Stimulated activated CD4-positive, alpha-beta T cell treated with anti-CD3 and anti-CD28 coated beads, Interleukin-4, amount 100 ng/mL, for 1 hour (primary cell): Measurements from ENCODE around the gene SMAD2.
"Not testable (repeated sequence)": the region's sequence is repeated elsewhere in the genome, so short reads cannot be mapped to it uniquely, and the experiment has no call there.

Experiments
- DNase-seq: peaks from one replicate; pipeline ENCODE4 v3.0.0-alpha.2; 2020

The SMAD2 gene

DNA sequence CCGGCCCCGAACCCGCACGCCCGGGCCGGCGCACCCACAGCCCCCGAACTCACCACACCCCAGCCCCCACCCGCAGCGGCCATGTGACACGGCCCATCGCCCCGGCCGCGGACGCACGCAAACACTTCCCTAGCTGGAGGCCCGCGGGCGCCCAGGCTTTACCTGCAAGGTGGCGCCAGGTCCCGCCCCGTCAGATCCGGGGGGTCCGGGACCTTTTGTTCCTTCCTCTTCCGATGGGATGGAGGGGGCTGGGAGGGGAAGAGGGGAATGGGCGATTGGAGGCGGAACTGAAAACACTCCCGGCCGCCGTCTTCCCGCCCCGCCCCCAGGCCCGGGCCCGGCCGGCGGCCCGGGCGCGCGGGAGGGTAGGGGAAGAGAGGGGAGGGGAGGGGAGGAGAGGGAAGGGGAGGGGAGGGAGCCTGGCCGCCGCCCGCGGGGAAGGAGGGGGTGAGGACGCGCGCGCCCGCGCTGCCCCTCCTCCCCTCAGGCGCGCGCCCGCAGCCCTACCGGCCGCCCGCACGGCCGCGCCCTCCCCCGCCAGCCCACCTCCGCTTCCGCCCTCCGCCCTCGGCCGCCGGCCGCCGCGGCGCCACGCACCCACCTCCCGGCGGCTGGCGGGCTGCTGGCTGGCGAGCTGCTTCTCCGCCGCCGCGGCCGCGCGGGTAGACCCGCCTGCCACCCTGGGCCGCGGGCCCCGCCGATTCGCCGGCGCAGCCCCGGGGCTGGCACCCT, at the start of gene SMAD2:
Gene SMAD2, minus strand, starts transcription at position 461 of the 732 bp plus-strand sequence. CDS start 33,903 bp downstream, outside the sequence.
- DNase-seq: peak; percentile 78

DNA sequence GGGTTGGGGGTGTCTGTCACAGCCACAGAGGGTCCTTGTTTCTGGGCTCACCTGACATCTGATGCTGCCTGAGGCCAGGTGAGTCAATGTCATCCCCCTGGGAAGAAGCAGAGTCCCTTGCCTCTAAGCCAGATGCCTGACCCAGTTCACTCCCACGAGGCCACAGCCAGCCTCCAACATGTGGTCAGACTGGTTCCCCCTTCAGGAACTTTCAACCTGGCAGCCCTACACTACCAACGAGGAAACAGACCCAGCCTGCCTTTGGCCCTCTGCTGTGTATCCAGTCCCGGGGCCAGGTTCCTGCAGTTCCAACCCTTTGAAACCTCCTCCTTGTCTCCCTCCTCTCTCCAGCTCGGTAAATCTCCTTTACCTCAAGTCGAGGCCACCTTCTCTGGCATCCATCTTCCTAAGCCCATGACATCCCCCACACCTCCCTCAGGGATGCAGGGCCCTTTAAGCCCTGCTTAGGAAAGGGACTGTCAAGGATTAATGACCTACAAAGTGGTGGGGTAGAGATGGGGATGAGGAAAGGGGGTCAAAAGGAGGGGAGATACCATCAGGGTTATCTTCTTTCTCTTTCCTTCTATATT, 49.2 kb upstream of the SMAD2 start:
- DNase-seq: no peak

DNA sequence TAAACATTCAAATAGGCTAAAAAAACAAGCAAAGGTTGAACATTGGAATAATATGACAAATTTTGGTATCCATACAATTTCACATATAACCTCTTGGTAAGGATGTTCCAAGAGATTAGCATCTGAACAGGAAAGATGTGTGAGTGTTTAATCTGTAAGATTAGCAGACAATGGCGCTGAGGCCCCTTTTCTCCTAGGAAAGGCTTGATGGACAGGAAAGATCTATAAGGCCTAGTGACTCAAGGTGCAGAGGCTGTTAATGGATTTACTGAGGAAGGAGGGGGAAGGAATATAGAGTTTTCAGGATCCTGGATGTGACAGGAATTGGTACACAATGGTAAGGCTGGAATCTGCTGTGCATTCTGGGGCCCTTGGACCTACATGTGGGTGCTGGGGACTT, 48.1 kb upstream of the SMAD2 start:
- no peak for DNase-seq

DNA sequence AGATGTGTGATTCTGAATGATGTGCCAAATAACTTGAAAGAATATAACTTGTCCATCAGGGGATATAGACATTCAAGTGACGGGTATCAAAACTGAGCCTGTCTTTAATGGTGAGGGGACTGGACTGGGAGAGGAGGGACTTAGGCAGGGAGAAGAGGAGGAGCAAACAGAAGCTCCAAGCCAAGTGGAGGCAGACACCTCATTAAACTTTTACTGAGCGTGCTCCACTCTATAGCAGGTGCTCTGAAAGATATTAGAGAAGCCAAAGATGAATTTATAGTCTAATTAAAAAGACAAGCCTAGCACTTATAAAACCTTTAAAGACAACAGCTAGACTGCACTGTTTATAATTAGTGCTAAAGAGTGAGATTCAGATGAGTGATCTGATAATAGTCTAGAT, 47.7 kb upstream of the SMAD2 start:
- DNase-seq: no peak

DNA sequence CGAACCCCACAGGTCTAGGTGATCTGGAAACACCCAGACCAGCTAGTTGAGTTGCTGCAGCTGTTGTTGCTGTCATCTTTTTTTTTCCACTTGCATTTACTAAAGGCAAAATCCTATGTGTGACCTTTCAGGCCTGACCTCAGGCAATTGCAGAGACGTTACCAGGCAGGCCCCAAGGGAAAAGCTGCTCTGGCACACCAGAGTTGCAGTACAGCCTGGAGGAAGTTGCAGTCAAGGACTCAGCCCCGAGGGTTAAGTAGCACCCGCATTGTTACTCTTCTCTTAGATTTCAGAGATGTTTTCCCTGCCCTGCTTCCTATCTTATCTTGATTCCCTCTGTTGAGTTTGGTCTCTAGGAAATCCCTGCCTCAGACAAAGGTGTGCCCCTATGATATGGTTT, 45.2 kb upstream of the SMAD2 start:
- no peak for DNase-seq

DNA sequence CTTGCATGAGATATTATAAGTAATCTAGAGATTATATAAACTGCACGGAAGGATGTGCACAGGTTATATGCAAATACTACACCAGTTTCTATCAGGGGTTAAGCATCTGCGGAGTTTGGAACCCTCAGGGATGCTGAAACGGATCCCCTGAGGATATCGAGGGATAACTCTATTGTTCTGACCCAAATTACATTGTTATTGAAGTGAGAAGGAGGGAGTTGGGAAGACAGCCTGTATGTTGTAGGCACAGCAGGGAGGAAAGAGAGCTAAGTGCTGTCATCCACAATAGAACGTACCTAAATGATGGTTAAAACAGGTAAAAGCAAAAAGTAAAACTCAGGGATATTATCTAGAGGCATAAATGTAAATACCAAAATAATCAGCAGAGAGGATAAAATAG, 44.6 kb upstream of the SMAD2 start:
- DNase-seq: no peak

DNA sequence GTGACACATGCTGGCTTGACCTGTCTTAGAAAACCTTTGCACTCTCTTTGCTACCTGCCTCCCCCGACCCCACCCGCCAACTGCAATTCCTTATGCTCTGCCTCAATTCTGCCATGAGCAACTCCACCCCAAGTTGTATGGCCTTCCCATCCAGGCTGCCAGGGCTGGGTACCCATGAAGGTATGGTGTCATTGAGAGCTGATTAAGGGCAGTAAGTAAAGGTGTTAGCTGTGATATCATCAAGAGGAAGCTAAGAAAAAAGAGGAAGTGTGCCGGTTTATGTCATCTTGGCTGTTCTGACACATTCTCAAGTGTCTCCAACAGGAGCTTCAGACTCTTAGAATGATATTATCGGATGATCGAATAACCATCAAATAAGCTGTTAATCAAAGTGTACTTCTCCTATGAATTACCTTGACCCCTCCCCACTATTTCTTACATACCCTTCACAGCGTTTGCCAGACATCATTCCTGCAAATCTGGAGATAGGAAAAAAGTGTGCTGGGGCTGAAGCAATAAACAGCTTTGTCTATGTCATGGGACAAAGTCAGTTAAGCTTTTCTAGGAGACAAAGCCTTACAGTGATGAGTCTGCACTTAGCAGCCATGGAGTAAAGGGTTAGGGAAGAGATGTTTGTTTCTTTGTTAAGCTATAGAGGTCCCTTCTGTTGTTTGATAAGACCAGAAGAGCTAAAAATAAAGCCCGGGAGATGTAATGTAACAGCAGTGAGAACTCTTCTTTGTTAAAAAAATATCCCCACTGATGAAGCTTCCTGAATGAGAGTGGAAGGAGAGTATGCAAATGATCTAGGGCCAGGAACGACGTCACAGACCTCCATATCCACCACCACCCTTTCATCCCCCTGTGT, 40.4 kb upstream of the SMAD2 start:
- DNase-seq: no peak

DNA sequence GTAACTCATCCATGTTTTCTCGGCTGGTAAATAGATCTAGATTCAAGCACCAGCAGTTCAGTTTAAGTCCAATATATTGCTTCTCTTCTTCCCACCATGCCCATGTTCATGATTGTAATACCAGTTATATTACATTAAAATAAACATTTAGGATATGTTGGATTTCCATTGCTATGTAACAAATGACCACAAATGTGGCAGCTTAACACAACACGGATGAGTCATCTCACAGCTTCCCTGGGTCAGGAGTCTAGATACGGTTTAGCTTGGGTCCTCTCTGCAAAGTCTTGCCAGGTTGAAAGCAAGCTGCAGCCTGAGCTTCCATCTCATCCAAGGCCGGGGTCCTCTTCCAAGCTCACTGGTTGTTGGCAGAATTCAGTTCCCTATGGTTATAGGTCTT, 39.4 kb upstream of the SMAD2 start:
- DNase-seq: no peak

DNA sequence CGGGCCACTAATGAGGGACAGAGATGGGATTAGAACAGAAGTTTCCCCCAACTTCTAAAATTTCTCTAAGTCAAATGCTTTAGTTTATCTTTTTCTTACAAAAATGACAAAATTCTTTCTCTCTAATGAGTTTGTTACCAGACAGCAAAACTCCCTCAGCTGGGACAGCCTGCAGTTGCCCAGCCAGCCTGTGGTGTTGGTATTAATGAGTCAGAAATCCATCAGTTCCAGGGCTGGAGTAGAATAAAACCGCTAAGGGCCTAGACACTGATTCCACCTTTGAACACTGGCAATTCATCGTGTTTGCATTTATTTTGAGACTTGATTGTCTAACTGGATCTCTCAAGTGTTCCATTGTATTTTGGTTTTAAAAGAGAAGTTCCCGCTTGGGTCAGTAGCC, 38.3 kb upstream of the SMAD2 start:
- no peak for DNase-seq

DNA sequence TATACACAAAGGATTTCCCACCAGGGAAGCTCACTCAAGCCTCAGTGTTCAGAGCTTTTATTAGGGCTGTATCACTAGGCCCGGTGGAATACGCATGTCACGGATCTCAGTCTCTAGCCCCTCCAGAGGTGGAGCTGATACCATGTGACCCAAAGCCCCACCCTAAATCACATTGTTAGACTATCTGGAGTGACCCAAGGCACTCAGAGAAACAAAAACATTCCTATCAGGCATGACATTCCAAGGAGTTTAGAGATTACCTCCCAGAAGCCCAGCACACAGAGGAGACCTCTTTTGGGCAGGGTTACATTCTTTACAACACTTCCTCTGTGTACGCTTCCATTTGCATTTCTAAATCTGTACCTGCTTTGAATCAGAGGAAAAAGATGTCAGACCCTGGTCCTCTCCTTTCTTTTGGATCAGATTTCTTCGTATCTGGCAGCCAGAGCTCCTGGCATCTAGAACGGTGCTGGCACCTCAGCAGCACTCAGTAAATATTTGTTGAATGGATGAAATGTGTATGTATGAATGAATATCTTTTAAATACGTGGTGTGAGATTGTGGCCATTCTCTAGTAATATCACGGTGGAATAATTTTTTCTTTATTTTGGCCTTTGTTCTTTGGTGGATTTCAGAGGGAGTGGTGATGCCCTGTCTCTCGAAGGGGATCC, 37.7 kb upstream of the SMAD2 start:
- DNase-seq: no peak

DNA sequence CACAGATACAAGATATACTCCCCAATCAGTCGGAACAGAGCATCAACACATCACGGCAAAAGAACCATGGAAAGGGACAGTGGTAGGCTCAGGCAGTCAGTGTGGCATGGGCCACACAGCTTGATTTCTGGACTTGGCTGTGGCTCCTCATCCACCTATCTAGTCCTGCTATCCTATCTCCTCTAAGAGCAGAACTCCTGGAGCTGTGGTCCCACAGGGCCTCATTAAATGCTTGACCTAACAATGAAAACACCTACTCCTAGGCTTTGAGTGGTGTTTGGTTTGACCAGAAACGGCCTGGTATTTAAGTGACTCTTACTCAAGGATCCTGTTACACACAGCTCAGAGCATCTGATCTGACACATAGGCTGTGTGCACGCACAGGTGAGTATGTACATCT, 33.6 kb upstream of the SMAD2 start:
- DNase-seq: no peak

DNA sequence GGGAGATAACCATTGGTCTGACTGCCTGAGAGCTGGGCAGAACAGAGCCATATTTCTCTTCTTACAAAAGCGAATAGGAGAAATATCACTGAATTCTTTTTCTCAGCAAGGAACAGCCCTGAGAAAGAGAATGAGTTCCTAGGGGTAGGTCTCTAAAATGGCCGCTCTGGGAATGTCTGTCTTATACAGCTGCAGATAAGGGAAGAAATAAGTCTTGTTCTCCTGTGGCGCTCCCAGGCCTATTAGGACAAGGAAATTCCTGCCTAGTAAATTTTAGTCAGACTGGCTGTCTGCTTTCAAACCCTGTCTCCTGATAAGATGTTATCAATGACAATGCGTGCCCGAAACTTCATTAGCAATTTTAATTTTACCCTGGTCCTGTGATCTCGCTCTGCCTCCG, 30.5 kb upstream of the SMAD2 start:
- DNase-seq: not testable (repeated sequence)

DNA sequence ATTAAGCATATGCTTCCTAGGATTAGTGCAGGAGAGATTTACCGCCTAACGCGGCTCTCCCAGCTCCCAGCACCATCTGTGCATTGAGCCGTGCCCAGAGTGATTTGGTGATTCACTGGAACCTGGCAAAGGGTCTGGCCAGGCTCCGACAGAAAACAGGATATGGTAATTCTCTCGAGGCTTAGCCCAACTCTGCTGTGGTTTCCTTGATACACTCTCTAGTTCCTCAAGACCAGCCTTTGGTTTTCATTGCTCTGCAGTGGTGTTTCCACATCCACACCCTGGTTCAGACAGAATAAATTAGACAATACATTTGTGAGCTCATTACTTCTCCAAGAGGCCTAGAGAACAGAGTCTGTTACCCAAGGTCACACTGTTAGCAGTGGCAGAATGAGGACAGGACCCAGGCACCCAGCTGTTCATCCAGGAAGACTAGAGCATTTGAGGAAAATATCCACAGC, 23.0 kb upstream of the SMAD2 start:
- DNase-seq: no peak

DNA sequence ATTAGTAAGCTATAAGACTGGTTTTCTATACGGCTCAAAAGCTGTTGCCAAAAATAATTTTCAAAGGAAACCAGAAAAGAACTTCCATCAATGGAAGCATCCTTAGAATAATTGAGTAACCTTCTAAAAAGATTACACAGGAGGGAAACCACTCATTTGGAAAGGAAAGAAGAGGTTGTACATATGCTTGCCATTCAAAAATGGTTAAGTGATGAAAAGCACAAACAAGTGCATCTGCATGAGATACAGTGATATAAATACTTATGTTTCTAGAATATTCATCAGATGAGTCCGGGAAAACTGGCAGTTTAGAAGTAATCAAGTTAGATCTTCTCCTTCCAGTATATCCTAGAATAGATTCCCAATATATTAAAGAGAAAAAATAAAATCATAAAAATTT, 20.1 kb upstream of the SMAD2 start:
- no peak for DNase-seq

DNA sequence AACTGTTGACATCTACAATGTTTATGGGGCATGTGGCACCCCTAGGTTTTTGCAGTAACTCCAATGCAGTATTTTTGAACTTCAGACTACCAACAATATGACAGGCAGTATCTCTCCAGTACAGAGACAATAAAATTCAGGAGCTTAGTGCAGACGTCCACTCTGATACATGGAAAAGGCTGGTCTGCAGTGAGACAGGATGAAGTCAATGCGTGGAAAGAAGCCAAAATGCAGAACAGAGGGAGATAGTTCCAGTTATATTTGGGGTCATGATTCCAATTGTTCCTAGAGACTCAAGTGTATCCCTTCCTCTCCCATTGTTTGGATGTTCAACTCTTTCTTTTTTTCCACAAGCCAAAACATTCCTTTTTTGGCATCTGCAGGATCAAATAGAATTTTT, 18.7 kb upstream of the SMAD2 start:
- DNase-seq: no peak

DNA sequence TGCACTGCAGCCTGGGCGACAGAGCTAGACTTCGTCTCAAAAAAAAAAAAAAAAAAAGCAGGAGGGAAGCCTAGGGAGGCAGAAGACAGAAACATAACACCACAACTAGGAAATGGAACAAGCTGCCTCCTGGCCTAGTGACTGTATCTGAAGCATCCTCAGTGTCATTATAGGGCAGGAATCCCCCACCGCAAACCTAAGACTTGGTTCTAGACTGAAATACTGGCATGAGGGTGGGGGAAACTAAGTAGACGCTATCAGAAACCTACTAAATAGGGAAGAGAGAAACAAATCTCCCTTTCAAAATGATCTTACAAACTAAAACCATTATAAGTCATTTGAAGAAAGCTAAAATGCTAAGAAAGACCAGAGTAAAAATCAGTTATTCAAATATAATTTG, 16.4 kb upstream of the SMAD2 start:
- no peak for DNase-seq

DNA sequence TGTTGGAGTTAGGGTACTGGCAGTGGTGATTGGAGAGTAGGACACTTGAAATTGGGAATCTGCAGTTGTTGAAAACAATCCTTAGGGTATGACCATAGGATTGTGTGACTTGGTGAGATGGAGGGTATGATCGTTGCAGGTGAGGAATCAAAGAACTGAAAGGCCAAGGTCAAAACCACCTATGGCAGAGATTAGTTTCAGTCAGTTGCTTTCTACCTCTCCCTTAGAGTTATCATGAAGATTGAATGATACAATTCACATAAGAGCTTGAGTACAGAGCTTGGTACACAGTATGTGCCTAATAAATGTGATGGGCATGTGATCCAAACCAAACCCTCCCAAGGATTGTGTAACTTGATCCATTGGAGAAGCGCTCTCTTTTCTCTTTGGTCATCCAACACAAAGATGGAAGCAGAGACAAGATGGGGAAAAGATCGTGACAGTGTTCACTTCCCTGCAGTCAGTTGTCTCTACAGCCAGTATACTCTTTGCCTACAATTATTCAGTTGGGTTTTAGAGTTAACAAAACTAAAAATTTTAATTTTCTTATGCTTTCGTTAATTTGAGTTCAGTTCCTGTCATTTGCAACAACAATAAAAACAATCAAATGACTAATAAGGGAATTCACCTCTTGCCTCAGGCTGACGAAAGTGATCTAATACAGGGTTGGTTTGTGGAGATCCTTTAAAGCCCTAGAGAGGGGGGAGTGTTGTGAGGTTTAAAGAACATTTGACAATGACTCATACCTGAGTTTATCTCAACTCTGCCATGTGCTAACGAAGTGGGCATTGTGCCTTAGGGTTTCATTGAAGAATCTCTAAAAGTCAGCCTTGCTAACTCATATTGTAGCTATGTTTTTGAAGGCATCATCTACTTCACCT, 14.8 kb upstream of the SMAD2 start:
- DNase-seq: no peak

DNA sequence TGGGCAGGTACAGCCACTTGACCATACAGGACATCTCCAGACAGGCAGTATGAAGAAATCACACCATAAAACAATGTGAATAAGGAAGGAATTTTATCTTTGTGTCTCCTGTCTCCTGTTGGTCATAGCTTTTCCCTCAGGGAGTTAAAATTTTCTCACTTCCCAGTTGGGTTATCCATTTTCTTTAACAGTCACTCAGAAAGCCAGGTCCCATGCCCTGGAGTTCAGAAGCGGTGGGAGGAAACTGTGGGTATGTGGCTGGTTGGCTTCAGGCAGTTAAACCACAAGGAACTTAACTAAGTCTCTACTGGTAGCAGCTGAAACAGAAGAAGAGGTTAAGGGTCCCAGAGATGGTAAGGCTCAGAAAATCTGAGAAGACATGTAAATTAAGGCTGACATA, 6.5 kb upstream of the SMAD2 start:
- DNase-seq: no peak

DNA sequence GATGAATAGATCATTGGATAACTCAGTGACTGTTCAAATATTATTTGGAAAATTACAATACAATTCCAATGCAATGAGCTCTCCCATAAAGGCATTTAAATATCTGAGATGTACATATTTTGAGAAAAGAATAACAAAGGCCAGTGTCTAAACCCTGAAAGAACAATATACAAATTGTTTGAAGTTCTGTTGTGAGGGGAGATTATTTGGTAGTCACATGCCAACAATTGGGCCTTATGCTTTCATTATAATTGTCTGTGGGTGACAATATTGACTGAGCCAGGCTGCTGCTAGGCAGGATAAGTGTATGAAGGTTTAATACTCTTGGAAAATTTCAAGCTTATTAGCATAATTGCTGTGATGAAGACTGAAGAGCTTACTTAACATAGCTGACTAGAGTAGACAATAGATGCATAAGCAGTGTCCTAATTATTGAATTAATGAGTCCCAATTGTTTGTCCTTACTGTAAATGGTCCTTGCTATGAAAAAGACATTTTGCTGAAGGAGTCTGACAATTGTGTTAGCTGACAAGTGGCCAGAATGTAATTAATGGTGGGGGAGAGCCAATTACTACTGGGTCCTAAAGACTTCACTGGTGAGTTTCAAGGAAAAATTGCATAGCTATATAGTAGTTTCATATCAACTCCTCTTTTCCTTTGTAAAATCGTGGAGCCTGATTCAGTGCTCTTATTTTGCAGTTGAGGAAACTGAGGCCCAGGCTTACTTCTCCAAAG, 5.0 kb upstream of the SMAD2 start:
- DNase-seq: no peak

DNA sequence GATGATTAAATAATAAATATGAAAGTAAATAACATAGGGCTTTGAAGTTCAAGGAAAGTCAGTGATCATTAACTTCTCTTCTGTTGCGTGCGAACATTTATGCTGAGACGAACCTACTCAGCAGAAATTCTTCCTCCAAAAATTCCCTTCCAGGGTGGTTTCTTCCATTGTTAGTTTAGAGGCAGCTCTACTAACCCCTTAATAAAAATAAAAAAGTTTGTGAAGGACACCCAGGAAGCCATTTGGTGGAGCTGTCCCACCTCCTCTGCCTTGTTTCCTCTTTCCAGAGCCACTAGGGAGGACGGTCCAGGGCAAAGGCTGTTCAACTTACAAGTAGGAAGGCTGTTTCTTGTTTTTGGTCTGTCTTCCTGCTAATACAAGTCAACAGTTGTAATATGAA, 2.1 kb upstream of the SMAD2 start:
- DNase-seq: no peak

DNA sequence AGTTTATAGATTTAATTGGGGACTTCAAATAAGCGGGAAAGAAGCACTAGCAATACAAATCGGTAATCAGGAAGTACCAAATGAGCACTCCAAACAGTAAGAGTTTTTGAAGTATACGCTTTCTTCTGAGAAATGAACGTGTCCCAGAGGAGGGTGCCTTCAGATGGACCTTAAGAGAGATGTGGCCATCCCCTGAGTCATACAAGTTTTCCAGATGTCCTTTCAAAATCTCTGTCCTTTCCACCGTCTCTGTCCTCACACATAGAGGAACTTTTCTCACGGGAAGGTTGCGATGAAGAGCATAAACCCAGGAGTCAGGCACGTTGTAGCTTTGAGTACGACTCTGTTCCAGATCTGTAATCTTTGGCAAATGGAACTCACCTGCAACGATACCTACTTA, 1.7 kb upstream of the SMAD2 start:
- DNase-seq: no peak

DNA sequence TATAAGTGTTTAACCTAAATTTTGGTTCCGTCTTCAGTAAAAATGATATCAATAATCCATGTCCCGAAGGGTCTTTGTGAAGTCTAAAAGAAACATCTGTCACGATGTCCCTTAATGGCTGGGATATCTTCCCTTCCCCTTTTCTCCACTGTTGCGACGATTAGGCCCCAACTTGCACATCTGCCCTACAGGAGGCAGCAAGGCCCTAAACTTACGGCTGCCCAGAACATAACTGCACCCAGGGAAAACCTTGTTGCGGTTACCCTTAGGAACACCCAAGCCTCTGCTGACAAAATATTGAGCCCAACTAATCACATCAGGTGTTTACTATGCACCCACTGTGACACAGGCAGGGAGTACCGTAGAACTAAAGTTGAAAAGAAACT, 1.3 kb upstream of the SMAD2 start:
- no peak for DNase-seq
